ENCODE measurements around the gene PHACTR1.
A peak's percentile ranks its signal among the peaks of the same experiment; 100 is the strongest.
"Not testable (repeated sequence)": the region's sequence is repeated elsewhere in the genome, so short reads cannot be mapped to it uniquely, and the experiment has no call there.

PHACTR1 gene

DNA sequence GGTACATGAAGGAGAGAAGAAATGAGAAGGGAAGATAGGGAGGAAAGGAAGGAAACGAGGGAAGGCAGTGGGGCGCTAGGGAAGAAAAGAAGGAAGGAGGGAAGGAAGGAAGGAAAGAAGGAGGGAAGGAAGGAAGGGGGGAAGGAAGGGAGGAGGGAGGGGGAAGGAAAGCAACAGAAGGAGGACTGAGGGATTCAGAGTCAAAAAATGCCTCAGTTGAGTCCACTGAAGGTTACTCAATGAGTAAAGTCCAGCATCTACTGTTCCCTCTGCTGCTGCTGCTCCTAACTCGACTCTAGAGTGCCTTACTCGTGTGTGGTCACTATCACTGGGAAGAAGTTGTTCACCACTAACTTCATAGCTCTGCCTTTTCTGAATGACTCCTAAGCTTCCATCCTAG lies 33.8 kb downstream of the PHACTR1 start:
- DNase-seq: no peak

GRCh38 chr6:12751694-12752325 lies 35.2 kb downstream of the PHACTR1 start:
- peak; percentile 12 for DNase-seq

GRCh38 chr6:12753036-12753435 lies 36.5 kb downstream of the PHACTR1 start:
- DNase-seq: no peak

DNA sequence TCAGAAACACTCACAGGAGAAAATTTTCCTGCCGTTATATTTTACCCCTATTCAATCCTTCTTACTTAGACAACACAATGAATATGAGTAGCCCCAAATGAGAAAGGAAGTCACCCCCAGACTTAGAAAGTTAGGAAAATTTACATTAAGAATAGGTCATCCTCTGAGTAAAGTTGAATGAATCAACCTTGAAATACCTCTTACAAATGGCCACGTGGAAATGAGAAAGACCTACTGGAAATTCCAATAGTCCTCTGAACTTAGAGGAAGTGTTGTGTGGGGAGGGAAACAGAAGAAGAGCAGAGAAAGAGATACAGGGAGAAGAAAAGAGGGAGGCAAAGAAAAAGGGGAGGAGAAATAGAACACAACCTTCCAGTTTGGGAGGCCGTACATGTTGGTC lies 43.7 kb downstream of the PHACTR1 start:
- no peak for DNase-seq

- DNase-seq: no peak
Observed at GRCh38 chr6:12760911-12761310, 44.3 kb downstream of the PHACTR1 start.

- DNase-seq: no peak
Observed at GRCh38 chr6:12761376-12762115, 45.0 kb downstream of the PHACTR1 start.

- not testable (repeated sequence) for DNase-seq
Observed at GRCh38 chr6:12762731-12763434, 46.3 kb downstream of the PHACTR1 start.

GRCh38 chr6:12766365-12766764 lies 49.8 kb downstream of the PHACTR1 start:
- no peak for DNase-seq

DNA sequence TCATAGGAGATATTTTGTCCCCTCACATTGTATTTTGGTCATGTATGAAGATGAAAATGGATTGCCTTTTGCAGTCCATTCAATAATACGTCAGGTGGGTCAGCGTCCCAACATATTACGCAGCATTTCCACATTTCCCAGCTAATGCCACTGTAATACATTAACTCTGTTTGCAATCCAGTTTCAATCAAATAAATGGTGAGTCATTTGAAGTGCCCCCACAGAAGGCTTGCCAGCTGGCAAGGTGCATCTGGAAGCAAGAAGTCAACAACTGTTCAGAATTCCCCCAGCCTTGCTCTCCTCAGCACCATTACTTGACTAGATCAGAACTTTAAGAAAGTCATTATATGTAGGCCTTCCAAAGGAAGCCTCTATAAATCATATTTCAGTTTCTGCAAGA lies 50.4 kb downstream of the PHACTR1 start:
- DNase-seq: no peak

DNA sequence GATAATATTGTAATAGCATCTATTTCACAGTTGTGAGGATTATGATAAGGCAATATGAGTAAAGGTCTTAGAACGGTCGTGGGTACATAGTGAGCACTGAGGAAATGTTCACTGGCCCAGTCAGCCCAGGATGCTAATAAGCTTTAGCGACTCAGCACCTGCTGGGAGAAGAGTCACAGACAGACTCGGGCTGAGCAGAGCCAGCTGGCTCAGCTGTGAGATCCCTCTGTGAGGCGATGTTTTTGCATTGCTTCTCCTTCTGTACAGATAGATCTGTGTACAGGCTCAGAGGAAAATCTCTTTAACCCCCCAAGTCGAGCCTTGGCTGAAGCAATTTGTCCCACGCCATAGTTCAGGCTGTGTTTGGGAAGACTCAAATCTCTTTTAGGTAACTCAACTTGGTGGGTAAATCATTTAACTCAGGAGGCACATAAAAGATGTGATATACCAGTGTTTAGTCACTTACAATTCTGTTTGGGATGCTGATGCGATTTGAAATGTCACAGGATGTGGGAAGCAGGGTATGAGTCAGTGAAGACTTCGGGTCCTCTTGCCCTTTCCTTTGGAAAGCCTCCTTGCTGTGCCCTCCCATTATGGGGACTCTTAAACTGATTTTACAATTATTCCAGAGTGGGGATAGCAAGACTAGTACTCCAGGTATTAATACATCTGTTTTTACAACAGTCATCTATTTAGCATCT lies 53.1 kb downstream of the PHACTR1 start:
- no peak for DNase-seq

GRCh38 chr6:12772416-12772815 lies 55.8 kb downstream of the PHACTR1 start:
- no peak for DNase-seq

- DNase-seq: no peak
Observed at GRCh38 chr6:12776291-12776690, 59.7 kb downstream of the PHACTR1 start.

DNA sequence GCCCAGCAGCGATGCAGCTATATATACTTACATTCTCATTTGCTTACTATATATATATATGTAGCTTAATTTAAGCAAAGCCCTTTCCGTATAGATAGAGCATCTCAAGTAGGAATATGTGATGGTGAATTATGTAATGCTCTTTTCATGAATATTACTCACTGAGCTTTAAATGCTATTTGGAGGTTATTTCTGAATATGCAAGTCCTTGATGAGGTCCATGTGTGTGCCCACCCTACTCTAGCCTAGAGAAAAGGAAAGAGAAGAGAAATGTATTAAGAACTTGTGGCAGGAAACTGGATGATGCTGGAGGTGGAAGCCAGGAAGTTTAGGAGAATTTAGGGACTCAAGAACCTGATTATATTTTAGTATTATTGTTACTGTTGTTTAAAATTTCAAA lies 63.2 kb downstream of the PHACTR1 start:
- DNase-seq: no peak

DNA sequence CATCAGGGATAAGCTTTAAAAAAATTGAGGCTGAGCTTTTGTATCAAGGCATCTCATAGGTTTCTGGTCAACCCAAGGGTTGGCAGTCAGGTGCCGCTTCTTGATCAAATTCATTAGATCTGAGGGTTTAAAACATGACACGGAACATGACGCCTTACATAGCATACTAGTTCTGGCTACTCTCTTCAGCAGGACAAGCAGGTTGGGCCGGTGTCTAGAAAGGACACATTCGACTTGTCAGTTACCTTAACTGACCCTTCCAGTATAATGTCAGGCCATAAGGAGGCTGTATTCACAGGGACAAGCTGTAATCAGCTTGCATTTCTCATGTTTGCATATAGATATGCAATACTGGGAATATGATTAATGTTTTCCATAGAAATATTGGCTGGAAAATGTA lies 65.6 kb downstream of the PHACTR1 start:
- DNase-seq: no peak

DNA sequence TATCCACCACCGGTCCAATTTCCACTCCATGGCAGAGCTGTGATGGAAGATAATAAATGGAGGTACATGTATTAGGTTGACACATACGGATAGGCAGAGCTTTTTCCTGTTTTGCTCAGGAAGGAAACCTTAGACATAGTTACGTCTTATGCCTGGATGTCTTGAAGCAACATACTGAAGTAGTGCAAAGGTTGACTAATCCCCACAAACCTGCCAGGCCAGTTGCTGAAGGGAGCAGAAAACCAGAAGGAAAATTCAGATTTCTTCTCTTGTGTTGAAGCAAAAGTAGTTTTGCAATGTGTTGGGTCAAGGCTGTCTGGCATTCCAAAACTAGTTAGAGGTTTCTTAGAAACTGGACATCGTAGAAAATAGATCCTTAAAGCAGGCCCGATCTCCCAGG lies 68.7 kb downstream of the PHACTR1 start:
- no peak for DNase-seq

DNA sequence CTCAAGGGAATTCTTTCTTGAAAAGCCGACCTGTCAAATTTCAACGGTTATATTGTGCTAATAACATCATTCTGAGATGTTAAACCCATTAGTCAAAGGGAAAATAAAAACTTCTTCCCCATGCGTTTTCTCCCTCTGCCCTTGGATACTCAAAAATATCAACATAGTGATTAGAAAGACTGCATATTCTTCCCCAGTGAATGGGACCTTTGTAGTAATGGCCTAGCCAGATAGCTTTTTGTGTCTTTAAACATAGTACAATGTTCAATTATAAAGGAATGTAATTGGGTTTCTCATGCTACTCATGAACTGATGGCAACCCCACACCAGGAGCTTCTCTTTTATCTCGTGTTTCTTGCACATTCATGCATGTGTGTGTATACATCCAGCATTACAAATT lies 69.4 kb downstream of the PHACTR1 start:
- DNase-seq: no peak

- DNase-seq: no peak
Observed at GRCh38 chr6:12791371-12791770, 74.8 kb downstream of the PHACTR1 start.

- DNase-seq: no peak
Observed at GRCh38 chr6:12798326-12798725, 81.8 kb downstream of the PHACTR1 start.

GRCh38 chr6:12800120-12800519 lies 83.6 kb downstream of the PHACTR1 start:
- no peak for DNase-seq

- DNase-seq: no peak
Observed at GRCh38 chr6:12801141-12801540, 84.6 kb downstream of the PHACTR1 start.

DNA sequence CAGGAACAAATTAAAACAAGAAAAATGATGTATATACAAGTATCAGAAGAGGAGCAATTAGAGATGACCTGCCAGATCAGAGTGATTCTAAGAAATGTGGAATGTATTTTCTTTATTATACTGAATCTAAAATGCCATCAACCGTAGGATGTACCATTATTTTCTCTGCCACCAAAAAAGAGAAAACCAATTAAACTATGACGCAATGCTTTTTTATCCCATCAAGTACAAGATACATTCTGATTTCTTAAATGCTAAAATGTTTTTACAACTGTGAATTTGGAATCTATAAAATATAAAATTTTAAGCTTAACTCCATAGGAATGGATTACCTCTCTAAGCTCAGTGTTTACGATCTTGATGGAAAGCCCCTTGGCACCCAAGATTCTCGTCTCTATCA lies 85.9 kb downstream of the PHACTR1 start:
- DNase-seq: no peak

GRCh38 chr6:12803486-12803885 lies 86.9 kb downstream of the PHACTR1 start:
- DNase-seq: no peak

- DNase-seq: no peak
Observed at GRCh38 chr6:12804952-12805645, 88.5 kb downstream of the PHACTR1 start.

Measured in CD4-positive, alpha-beta T cell treated with Interleukin-12 subunit alpha and Interleukin-12 subunit beta, for 1 hour (primary cell).